ENCODE results near the gene RNASET2. TPM values are rescaled to one million over a fixed set of nuclear protein-coding genes. Genes with fewer than 3 reads are reported as not detected.

Gene RNASET2
- total RNA-seq, 4 donors from 2014 or later, result 57.9 to 115 (median 103) TPM

- WGBS, 2 donors, result 88 to 90% methylated on average over 6 of the region's 6 CpGs
- Histone ChIP-seq H3K4me3 (no peak overlapping the region), H3K27me3 (no peaks in the 10 kb centered on the region), H3K4me1 (no peaks in the 10 kb centered on the region), H3K36me3 (peaks cover 0 to 64% (median 8%) of the 10 kb centered on the region in 3 donors), H3K9me3 (no peaks in the 10 kb centered on the region), H3K27ac (no peak overlapping the region)
- TF ChIP-seq POLR2A (IDR thresholded peaks at IDR 0.05) (no peak), EP300 (IDR thresholded peaks at IDR 0.05) (no peak), CTCF (IDR thresholded peaks at IDR 0.05) (no peak)
- DNase-seq (ENCODE audit: low spot score in 2 of 2), result no peak
Measured at GRCh38 chr6:166932116-166932515, 24.2 kb downstream of the RNASET2 start.

GRCh38 chr6:166931426-166931970 lies 24.9 kb downstream of the RNASET2 start:
- DNase-seq (ENCODE audit: low spot score in 2 of 2), result no peak
- Histone ChIP-seq H3K27ac (no peak overlapping the region), H3K9me3 (no peaks in the 10 kb centered on the region), H3K27me3 (no peaks in the 10 kb centered on the region), H3K4me3 (no peak overlapping the region), H3K4me1 (no peaks in the 10 kb centered on the region), H3K36me3 (peaks cover 0 to 60% (median 8%) of the 10 kb centered on the region in 3 donors)
- 94% methylated on average over 14 of the region's 14 CpGs for WGBS, 2 donors
- no peak for TF ChIP-seq POLR2A (IDR thresholded peaks at IDR 0.05)
- TF ChIP-seq CTCF (IDR thresholded peaks at IDR 0.05), result no peak
- TF ChIP-seq EP300 (IDR thresholded peaks at IDR 0.05), result no peak

GRCh38 chr6:166930354-166930891 lies 25.9 kb downstream of the RNASET2 start:
- no peak for TF ChIP-seq EP300 (IDR thresholded peaks at IDR 0.05)
- no peak for TF ChIP-seq POLR2A (IDR thresholded peaks at IDR 0.05)
- no peak for TF ChIP-seq CTCF (IDR thresholded peaks at IDR 0.05)
- no peak for DNase-seq (ENCODE audit: low spot score in 2 of 2)
- H3K4me3 ChIP-seq, result no peak overlapping the region
- no peak overlapping the region for H3K27ac ChIP-seq
- H3K9me3 ChIP-seq, result no peaks in the 10 kb centered on the region
- H3K27me3 ChIP-seq, result no peaks in the 10 kb centered on the region
- H3K4me1 ChIP-seq, result no peaks in the 10 kb centered on the region
- H3K36me3 ChIP-seq, result peaks cover 0 to 54% (median 8%) of the 10 kb centered on the region in 3 donors
- WGBS, 2 donors, result 91 to 92% methylated on average over 4 of the region's 4 CpGs

- DNase-seq (ENCODE audit: low spot score in 2 of 2), result no peak
- no peaks in the 10 kb centered on the region for H3K4me1 ChIP-seq
- no peaks in the 10 kb centered on the region for H3K27me3 ChIP-seq
- H3K4me3 ChIP-seq, result no peak overlapping the region
- peaks cover 0 to 51% (median 8%) of the 10 kb centered on the region in 3 donors for H3K36me3 ChIP-seq
- 60 to 62% methylated on average over 9 of the region's 9 CpGs for WGBS, 2 donors
- H3K9me3 ChIP-seq, result no peaks in the 10 kb centered on the region
- TF ChIP-seq EP300 (IDR thresholded peaks at IDR 0.05) (no peak), CTCF (IDR thresholded peaks at IDR 0.05) (no peak), POLR2A (IDR thresholded peaks at IDR 0.05) (no peak)
- H3K27ac ChIP-seq, result no peak overlapping the region
Measured at GRCh38 chr6:166929542-166930189, 26.7 kb downstream of the RNASET2 start.
